ENCODE measurements around the gene ASCC2. TPM values are rescaled to one million over a fixed set of nuclear protein-coding genes. Genes with fewer than 3 reads are reported as not detected.

The ASCC2 gene
- total RNA-seq, 4 donors from 2014 or later: 26.4 to 45.2 (median 35.6) TPM

GRCh38 chr22:29751669-29752068 is 86.4 kb downstream of the ASCC2 start:
- ATAC-seq (no peak), DNase-seq (no peak)
- no peak overlapping the region for H3K4me3 ChIP-seq
- intact Hi-C loops (cut with DNase I; ENCODE audit: low total_unique reads): no loop called here
- in situ Hi-C loops (cut with MboI; ENCODE audit: low sequenced_read_pairs in 4 of 4): no loop called here
- H3K27ac ChIP-seq: peak overlapping the region in 1 of 4 donors; percentile 8
- H3K27me3 ChIP-seq: no peaks in the 10 kb centered on the region
- no peak for TF ChIP-seq POLR2A (IDR thresholded peaks at IDR 0.05)
- TF ChIP-seq CTCF (IDR thresholded peaks at IDR 0.05 in 4 of 5, conservative IDR thresholded peaks at IDR 0.05 in 1 of 5): no peak
- peaks cover 24 to 27% of the 10 kb centered on the region in 2 donors for H3K4me1 ChIP-seq
- no peaks in the 10 kb centered on the region for H3K9me3 ChIP-seq
- H3K36me3 ChIP-seq: peaks cover 0 to 10% of the 10 kb centered on the region in 2 donors

- H3K27me3 ChIP-seq: no peaks in the 10 kb centered on the region
- no peak for ATAC-seq
- DNase-seq: no peak
- in situ Hi-C loops (cut with MboI; ENCODE audit: low sequenced_read_pairs in 4 of 4) (no loop called here), intact Hi-C loops (cut with DNase I; ENCODE audit: low total_unique reads) (no loop called here)
- H3K36me3 ChIP-seq: peaks cover 0 to 10% of the 10 kb centered on the region in 2 donors
- no peak for TF ChIP-seq POLR2A (IDR thresholded peaks at IDR 0.05)
- no peak for TF ChIP-seq CTCF (IDR thresholded peaks at IDR 0.05 in 4 of 5, conservative IDR thresholded peaks at IDR 0.05 in 1 of 5)
- peaks cover 16 to 22% of the 10 kb centered on the region in 2 donors for H3K4me1 ChIP-seq
- H3K4me3 ChIP-seq: no peak overlapping the region
- H3K9me3 ChIP-seq: no peaks in the 10 kb centered on the region
- H3K27ac ChIP-seq: peak overlapping the region in 1 of 4 donors; percentile 8
Measured at GRCh38 chr22:29750559-29751538, 87.2 kb downstream of the ASCC2 start.

- DNase-seq: no peak
- in situ Hi-C loops (cut with MboI; ENCODE audit: low sequenced_read_pairs in 4 of 4) (no loop called here), intact Hi-C loops (cut with DNase I; ENCODE audit: low total_unique reads) (no loop called here)
- TF ChIP-seq POLR2A (IDR thresholded peaks at IDR 0.05) (no peak), CTCF (IDR thresholded peaks at IDR 0.05 in 4 of 5, conservative IDR thresholded peaks at IDR 0.05 in 1 of 5) (no peak)
- no peak overlapping the region for H3K27ac ChIP-seq
- H3K36me3 ChIP-seq: peaks cover 0 to 10% of the 10 kb centered on the region in 2 donors
- no peaks in the 10 kb centered on the region for H3K27me3 ChIP-seq
- peaks cover 15 to 19% of the 10 kb centered on the region in 2 donors for H3K4me1 ChIP-seq
- no peak for ATAC-seq
- no peaks in the 10 kb centered on the region for H3K9me3 ChIP-seq
- no peak overlapping the region for H3K4me3 ChIP-seq
Measured at GRCh38 chr22:29750029-29750428, 88.0 kb downstream of the ASCC2 start.

- peaks cover 10 to 16% of the 10 kb centered on the region in 2 donors for H3K4me1 ChIP-seq
- DNase-seq (no peak), ATAC-seq (no peak)
- no peak overlapping the region for H3K4me3 ChIP-seq
- H3K9me3 ChIP-seq: no peaks in the 10 kb centered on the region
- no peak overlapping the region for H3K27ac ChIP-seq
- H3K36me3 ChIP-seq: peaks cover 0 to 10% of the 10 kb centered on the region in 2 donors
- in situ Hi-C loops (cut with MboI; ENCODE audit: low sequenced_read_pairs in 4 of 4): no loop called here
- TF ChIP-seq POLR2A (IDR thresholded peaks at IDR 0.05) (no peak), CTCF (IDR thresholded peaks at IDR 0.05 in 4 of 5, conservative IDR thresholded peaks at IDR 0.05 in 1 of 5) (no peak)
- intact Hi-C loops (cut with DNase I; ENCODE audit: low total_unique reads): no loop called here
- no peaks in the 10 kb centered on the region for H3K27me3 ChIP-seq
Measured at GRCh38 chr22:29748248-29748893, 89.7 kb downstream of the ASCC2 start.

Measured in gastrocnemius medialis (tissue), 4 donors.